HFFc6 (cell line): ENCODE results near the gene RBM33. TPM values are rescaled to one million over a fixed set of nuclear protein-coding genes. Genes with fewer than 3 reads are reported as not detected.

Source experiments
- DNase-seq: peaks from one replicate; pipeline ENCODE4 v3.0.0-alpha.2; 2018
- H3K27ac Mint-ChIP-seq: 2 replicates; pipeline ENCODE4 v1.8.0; 2020; ENCODE audit warnings: mild to moderate bottlenecking, mixed read lengths
- H3K27me3 Mint-ChIP-seq: 2 replicates; pipeline ENCODE4 v1.8.0; 2021; ENCODE audit warnings: mild to moderate bottlenecking, moderate library complexity, mixed read lengths; ENCODE audit not compliant: insufficient read depth
- H3K36me3 Mint-ChIP-seq: 2 replicates; pipeline ENCODE4 v1.8.0; 2021; ENCODE audit warnings: low read depth, mixed read lengths
- H3K4me1 Mint-ChIP-seq: 2 replicates; pipeline ENCODE4 v1.8.0; 2020; ENCODE audit warnings: low read depth, mixed read lengths
- H3K4me3 Mint-ChIP-seq: 2 replicates; pipeline ENCODE4 v1.8.0; 2020; ENCODE audit warnings: mild to moderate bottlenecking, moderate library complexity, mixed read lengths
- H3K9me3 Mint-ChIP-seq: 2 replicates; pipeline ENCODE4 v1.8.0; 2020; ENCODE audit warnings: mild to moderate bottlenecking, mixed read lengths
- CTCF ChIP-seq: fragments of 200-600 bp; sonication (generic); IDR thresholded peaks from 2 replicates; pipeline ENCODE4 v1.5.0; 2021; ENCODE audit warnings: antibody characterized with exemption, mild to moderate bottlenecking
- total RNA-seq, 6 experiments: library from RNA; stranded (reverse); fragmentation: NEBNext Ultra II Directional; extraction: Animal tissue kit (Norgen Biotek cat#: 25700); gene quantifications; 2 replicates in 1 of 6; 3 replicates in 5 of 6; pipeline ENCODE4 v1.2.3, GENCODE V29; 2021

RBM33 gene
- total RNA-seq, 6 experiments from 2014 or later = 31.5 to 38.9 (median 34.5) TPM

- no peak overlapping the region for H3K27ac Mint-ChIP-seq
- no peak for TF ChIP-seq CTCF
Measured at GRCh38 chr7:155789001-155789725, 144.7 kb downstream of the RBM33 start.

GRCh38 chr7:155790666-155791065 is 146.2 kb downstream of the RBM33 start:
- no peaks in the 10 kb centered on the region for H3K36me3 Mint-ChIP-seq
- H3K4me1 Mint-ChIP-seq = peaks cover 13% of the 10 kb centered on the region
- no peaks in the 10 kb centered on the region for H3K9me3 Mint-ChIP-seq
- H3K27me3 Mint-ChIP-seq = peaks cover 12% of the 10 kb centered on the region
- DNase-seq = no peak
- H3K4me3 Mint-ChIP-seq = no peak overlapping the region
- TF ChIP-seq CTCF = no peak
- H3K27ac Mint-ChIP-seq = no peak overlapping the region

More at GRCh38 chr7:155789001-155789725, 144.7 kb downstream of the RBM33 start:
- H3K27me3 Mint-ChIP-seq = peaks cover 6% of the 10 kb centered on the region; the same call in 1 of the 2 replicates
- DNase-seq = no peak
- H3K9me3 Mint-ChIP-seq = no peaks in the 10 kb centered on the region
- H3K4me3 Mint-ChIP-seq = no peak overlapping the region
- H3K36me3 Mint-ChIP-seq = peaks cover under 1% of the 10 kb centered on the region; the same call in 1 of the 2 replicates
- H3K4me1 Mint-ChIP-seq = peaks cover 19% of the 10 kb centered on the region

- H3K27ac Mint-ChIP-seq = no peak overlapping the region
- no peaks in the 10 kb centered on the region for H3K36me3 Mint-ChIP-seq
- H3K4me3 Mint-ChIP-seq = no peak overlapping the region
- no peaks in the 10 kb centered on the region for H3K9me3 Mint-ChIP-seq
- no peak for DNase-seq
- H3K4me1 Mint-ChIP-seq = peaks cover 7% of the 10 kb centered on the region
- TF ChIP-seq CTCF = no peak
- peaks cover 12% of the 10 kb centered on the region for H3K27me3 Mint-ChIP-seq
Measured at GRCh38 chr7:155791214-155791737, 146.8 kb downstream of the RBM33 start.

- DNase-seq = no peak
- no peaks in the 10 kb centered on the region for H3K36me3 Mint-ChIP-seq
Measured at GRCh38 chr7:155791836-155792235, 147.4 kb downstream of the RBM33 start.

GRCh38 chr7:155792315-155792960 is 148.0 kb downstream of the RBM33 start:
- peaks cover 12% of the 10 kb centered on the region for H3K27me3 Mint-ChIP-seq
- no peak overlapping the region for H3K4me3 Mint-ChIP-seq
- H3K4me1 Mint-ChIP-seq = peaks cover 6% of the 10 kb centered on the region
- no peak for TF ChIP-seq CTCF
- H3K36me3 Mint-ChIP-seq = no peaks in the 10 kb centered on the region
- no peaks in the 10 kb centered on the region for H3K9me3 Mint-ChIP-seq
- no peak overlapping the region for H3K27ac Mint-ChIP-seq
- no peak for DNase-seq

More at GRCh38 chr7:155791836-155792235, 147.4 kb downstream of the RBM33 start:
- H3K27me3 Mint-ChIP-seq = peaks cover 12% of the 10 kb centered on the region
- H3K9me3 Mint-ChIP-seq = no peaks in the 10 kb centered on the region
- peaks cover 7% of the 10 kb centered on the region for H3K4me1 Mint-ChIP-seq
- no peak for TF ChIP-seq CTCF
- no peak overlapping the region for H3K27ac Mint-ChIP-seq
- no peak overlapping the region for H3K4me3 Mint-ChIP-seq
